CD14-positive monocyte (primary cell): ENCODE measurements around the gene NUTM2B. TPM values are rescaled to one million over a fixed set of nuclear protein-coding genes. Genes with fewer than 3 reads are reported as not detected.
"Not testable (repeated sequence)": the region's sequence is repeated elsewhere in the genome, so short reads cannot be mapped to it uniquely, and the experiment has no call there.

Experiments
- DNase-seq, 3 donors: peaks; one replicate each; pipeline ENCODE4 v3.0.0-alpha.2; 2011 to 2022
- H2AFZ ChIP-seq: 2 replicates; pipeline ENCODE4 v1.6.0; 2012; ENCODE audit warnings: mild to moderate bottlenecking, low read depth, low read length, inconsistent platforms; ENCODE audit not compliant: insufficient read depth, poor library complexity, severe bottlenecking
- H3K27ac ChIP-seq, 2 donors: 1 replicate in 1 of 2; 2 replicates in 1 of 2; pipeline ENCODE4 v1.5.1; 2012 to 2013; ENCODE audit warnings: low read length in 2 of 2, control low read depth in 1 of 2, inconsistent platforms in 1 of 2, low read depth in 1 of 2, mild to moderate bottlenecking in 1 of 2
- H3K27me3 ChIP-seq, 2 donors: one replicate each; pipeline versions ENCODE4 v1.6.0 to v1.6.1; 2011 to 2013; ENCODE audit warnings: low read length in 2 of 2; ENCODE audit not compliant: control insufficient read depth in 2 of 2, insufficient read depth in 2 of 2
- H3K36me3 ChIP-seq, 2 donors: replicated peaks in 1 of 2; 1 replicate in 1 of 2; 2 replicates in 1 of 2; pipeline versions ENCODE4 v1.5.1 to v1.6.1; 2012 to 2013; ENCODE audit warnings: low read length in 2 of 2, control low read depth in 1 of 2, inconsistent platforms in 1 of 2, mild to moderate bottlenecking in 1 of 2; ENCODE audit not compliant: insufficient read depth in 2 of 2, control insufficient read depth in 1 of 2
- H3K4me1 ChIP-seq, 2 donors: 1 replicate in 1 of 2; 2 replicates in 1 of 2; pipeline versions ENCODE4 v1.5.1 to v1.6.1; 2012 to 2013; ENCODE audit warnings: low read length in 2 of 2, control low read depth in 1 of 2, inconsistent platforms in 1 of 2, mild to moderate bottlenecking in 1 of 2, moderate library complexity in 1 of 2; ENCODE audit not compliant: insufficient read depth in 2 of 2, control insufficient read depth in 1 of 2
- H3K4me2 ChIP-seq: replicated peaks from 2 replicates; pipeline ENCODE3; 2012; ENCODE audit warnings: low read length, moderate library complexity, mild to moderate bottlenecking; ENCODE audit not compliant: poor library complexity, severe bottlenecking; ENCODE audit errors: extremely low read depth
- H3K4me3 ChIP-seq, 3 experiments: fragments of 200-600 bp in 1 of 3; sonication (generic) in 1 of 3; replicated peaks in 1 of 3; 1 replicate in 2 of 3; 2 replicates in 1 of 3; pipeline ENCODE4 v1.5.1; 2011 to 2013; ENCODE audit warnings: low read length in 3 of 3, mild to moderate bottlenecking in 3 of 3, control low read depth in 2 of 3, low read depth in 2 of 3, inconsistent platforms in 1 of 3, moderate library complexity in 1 of 3
- H3K79me2 ChIP-seq: 2 replicates; pipeline ENCODE4 v1.6.0; 2012; ENCODE audit warnings: mild to moderate bottlenecking, control low read depth, inconsistent platforms, low read length, moderate library complexity; ENCODE audit not compliant: insufficient read depth
- H3K9ac ChIP-seq: 2 replicates; pipeline ENCODE4 v1.6.0; 2017; ENCODE audit warnings: low read length, mild to moderate bottlenecking; ENCODE audit not compliant: insufficient read depth, poor library complexity, severe bottlenecking
- H3K9me3 ChIP-seq, 2 donors: replicated peaks in 1 of 2; 1 replicate in 1 of 2; 2 replicates in 1 of 2; pipeline versions ENCODE4 v1.5.1 to v1.6.1; 2012 to 2013; ENCODE audit warnings: low read length in 2 of 2, control low read depth in 1 of 2; ENCODE audit not compliant: control insufficient read depth in 1 of 2, insufficient read depth in 1 of 2
- H4K20me1 ChIP-seq: 2 replicates; pipeline ENCODE4 v1.6.0; 2012; ENCODE audit warnings: mild to moderate bottlenecking, low read length, control low read depth, moderate library complexity; ENCODE audit not compliant: insufficient read depth
- H3K27ac Mint-ChIP-seq, 7 donors: one replicate each; pipeline ENCODE4 v1.8.0; 2020; ENCODE audit warnings: mild to moderate bottlenecking in 7 of 7, mixed read lengths in 7 of 7, moderate library complexity in 6 of 7, inconsistent platforms in 2 of 7
- H3K27me3 Mint-ChIP-seq, 3 donors: one replicate each; pipeline ENCODE4 v1.8.0; 2021 to 2022; ENCODE audit warnings: low read depth in 3 of 3, mild to moderate bottlenecking in 3 of 3, mixed read lengths in 3 of 3, moderate library complexity in 3 of 3, inconsistent platforms in 1 of 3
- H3K36me3 Mint-ChIP-seq, 2 donors: one replicate each; pipeline ENCODE4 v1.8.0; 2020; ENCODE audit warnings: mixed read lengths in 2 of 2, inconsistent platforms in 1 of 2, mild to moderate bottlenecking in 1 of 2
- H3K4me1 Mint-ChIP-seq: one replicate; pipeline ENCODE4 v1.8.0; 2020; ENCODE audit warnings: mild to moderate bottlenecking, mixed read lengths
- H3K4me3 Mint-ChIP-seq, 2 donors: one replicate each; pipeline ENCODE4 v1.8.0; 2020; ENCODE audit warnings: mild to moderate bottlenecking in 2 of 2, mixed read lengths in 2 of 2, moderate library complexity in 1 of 2
- H3K9me3 Mint-ChIP-seq, 7 donors: one replicate each; pipeline ENCODE4 v1.8.0; 2020 to 2022; ENCODE audit warnings: mixed read lengths in 7 of 7, mild to moderate bottlenecking in 6 of 7, moderate library complexity in 6 of 7, inconsistent platforms in 2 of 7
- WGBS: methylation state at CpG from one replicate; pipeline ENCODE4 v1.1.5; 2013; ENCODE audit warnings: missing lambda C conversion rate; ENCODE audit not compliant: insufficient coverage; 5-methylcytosine and 5-hydroxymethylcytosine counted together
- intact Hi-C, 2 donors: fragments of 100-400 bp; cut with micrococcal nuclease; formaldehyde crosslinking; loops; one replicate each; pipeline versions ENCODE4 v1.15.0 to v1.15.1; 2023
- polyA plus RNA-seq, 3 donors: library from polyadenylated mRNA; depleted of rRNA in 1 of 3; unstranded in 2 of 3; stranded (reverse) in 1 of 3; fragments of 300-500 nt in 2 of 3; fragments of >200 nt in 1 of 3; fragmentation: Illumina TruSeq in 2 of 3; gene quantifications; 1 replicate in 2 of 3; 2 replicates in 1 of 3; pipeline ENCODE4 v1.2.3, GENCODE V29; 2012 to 2021

NUTM2B gene
- polyA plus RNA-seq, 3 donors: 0.53 TPM; not detected in 2

DNA sequence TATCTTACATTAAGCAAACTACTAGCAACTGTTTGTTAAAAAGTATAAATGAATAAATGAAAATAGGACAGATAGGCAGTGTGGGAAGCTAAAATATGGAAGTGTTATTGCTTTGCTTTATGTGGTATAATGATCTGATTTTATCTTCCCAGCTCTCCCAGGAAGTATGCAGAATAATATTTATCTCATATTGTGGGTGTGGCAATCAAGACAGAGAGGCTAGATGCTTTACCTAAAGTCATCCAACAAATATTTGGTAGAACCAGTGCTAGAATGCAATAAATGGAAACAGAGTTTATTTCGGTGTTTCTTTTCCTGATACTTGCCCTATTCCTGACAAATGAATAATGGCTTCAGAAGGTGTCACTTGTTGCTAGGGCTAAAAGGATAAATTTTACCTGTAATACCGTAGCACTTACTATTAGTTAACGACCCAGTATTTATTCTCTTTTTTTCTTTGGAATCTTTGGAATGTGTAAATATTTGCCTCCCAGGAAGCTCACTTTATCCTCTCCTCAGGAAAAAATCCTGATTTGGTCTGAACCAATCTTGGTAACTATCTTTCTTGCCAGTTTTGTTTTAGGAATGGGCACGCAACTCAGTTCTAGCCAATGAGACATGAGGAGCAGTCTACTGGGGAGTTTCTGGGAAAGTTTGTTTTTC, 14.0 kb downstream of the NUTM2B start:
- H2AFZ ChIP-seq, H3K79me2 ChIP-seq, H3K9me3 ChIP-seq, H3K27me3 ChIP-seq, H3K27me3 Mint-ChIP-seq, H3K9ac ChIP-seq, H3K9me3 Mint-ChIP-seq, H3K4me1 Mint-ChIP-seq, H3K36me3 ChIP-seq, H4K20me1 ChIP-seq, H3K27ac ChIP-seq, H3K4me3 ChIP-seq, DNase-seq, H3K27ac Mint-ChIP-seq, H3K36me3 Mint-ChIP-seq, intact Hi-C loops, H3K4me3 Mint-ChIP-seq, H3K4me1 ChIP-seq, H3K4me2 ChIP-seq: not testable (repeated sequence)
- WGBS: no CpG with 5 or more reads among the region's 4 CpGs

DNA sequence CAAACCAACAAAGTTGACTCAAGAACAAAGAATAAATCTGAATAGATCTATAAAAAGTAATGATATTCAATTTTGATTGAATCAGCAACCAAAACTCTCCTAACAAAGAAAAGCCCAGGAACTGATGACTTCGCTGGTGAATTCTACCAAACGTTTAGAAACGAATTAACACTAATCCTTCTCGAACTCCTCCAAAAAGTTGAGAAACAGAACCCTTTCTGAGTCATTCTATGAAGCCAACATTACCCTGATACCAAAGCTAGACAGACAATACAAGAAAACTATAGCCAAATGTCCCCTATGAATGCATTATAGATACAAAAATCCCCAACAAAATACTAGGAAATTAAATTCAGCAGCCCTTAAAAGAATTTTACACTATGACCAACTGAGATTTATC, 17.0 kb downstream of the NUTM2B start:
- H3K4me3 ChIP-seq, H3K36me3 ChIP-seq, H3K27me3 Mint-ChIP-seq, H3K79me2 ChIP-seq, H3K9me3 Mint-ChIP-seq, H3K9me3 ChIP-seq, H3K9ac ChIP-seq, H3K4me1 Mint-ChIP-seq, H3K4me2 ChIP-seq, H3K4me1 ChIP-seq, H3K4me3 Mint-ChIP-seq, H3K36me3 Mint-ChIP-seq, H4K20me1 ChIP-seq, H3K27me3 ChIP-seq, intact Hi-C loops, H3K27ac ChIP-seq, H3K27ac Mint-ChIP-seq, H2AFZ ChIP-seq, DNase-seq: not testable (repeated sequence)
- no CpG with 5 or more reads among the region's 4 CpGs for WGBS

DNA sequence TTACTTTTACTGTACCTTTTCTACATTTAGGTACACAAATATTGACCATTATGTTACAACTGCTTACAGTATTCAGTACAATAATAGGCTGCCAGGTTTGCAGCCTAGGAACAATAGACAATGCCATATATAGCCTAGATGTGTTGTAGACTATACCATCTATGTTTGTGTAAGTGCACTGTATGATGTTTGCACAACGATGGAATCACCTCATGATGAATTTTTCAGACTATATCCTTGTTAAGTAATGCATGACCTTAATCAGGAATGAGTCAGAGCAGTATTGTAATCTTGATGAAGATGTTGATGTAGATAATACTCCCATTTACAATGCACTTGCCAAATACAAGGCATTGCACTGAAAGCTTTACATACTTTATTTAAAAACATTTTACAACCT, 23.6 kb downstream of the NUTM2B start:
- no CpG with 5 or more reads among the region's 1 CpG for WGBS
- H3K9me3 Mint-ChIP-seq, H3K4me1 ChIP-seq, H3K4me1 Mint-ChIP-seq, H3K4me2 ChIP-seq, H2AFZ ChIP-seq, H3K36me3 Mint-ChIP-seq, H3K4me3 ChIP-seq, H3K27me3 Mint-ChIP-seq, H3K27ac Mint-ChIP-seq, intact Hi-C loops, H3K79me2 ChIP-seq, H3K27me3 ChIP-seq, H4K20me1 ChIP-seq, H3K9me3 ChIP-seq, H3K36me3 ChIP-seq, H3K4me3 Mint-ChIP-seq, H3K9ac ChIP-seq, DNase-seq, H3K27ac ChIP-seq: not testable (repeated sequence)

- WGBS: no CpG with 5 or more reads among the region's 7 CpGs
- H3K9me3 ChIP-seq, H2AFZ ChIP-seq, H3K4me3 ChIP-seq, H3K4me1 Mint-ChIP-seq, H3K4me2 ChIP-seq, H3K4me3 Mint-ChIP-seq, H3K9me3 Mint-ChIP-seq, H4K20me1 ChIP-seq, H3K27me3 Mint-ChIP-seq, H3K4me1 ChIP-seq, H3K36me3 Mint-ChIP-seq, H3K9ac ChIP-seq, H3K27me3 ChIP-seq, H3K27ac Mint-ChIP-seq, H3K27ac ChIP-seq, H3K36me3 ChIP-seq, H3K79me2 ChIP-seq, intact Hi-C loops: not testable (repeated sequence)
- DNase-seq: peak in 1 of 3 donors; percentile 4
Measured at GRCh38 chr10:79744844-79745243, 41.8 kb downstream of the NUTM2B start.
